ENCODE measurements around the gene POLDIP2.
A peak's percentile ranks its signal among the peaks of the same experiment; 100 is the strongest.

POLDIP2 gene, protein sequence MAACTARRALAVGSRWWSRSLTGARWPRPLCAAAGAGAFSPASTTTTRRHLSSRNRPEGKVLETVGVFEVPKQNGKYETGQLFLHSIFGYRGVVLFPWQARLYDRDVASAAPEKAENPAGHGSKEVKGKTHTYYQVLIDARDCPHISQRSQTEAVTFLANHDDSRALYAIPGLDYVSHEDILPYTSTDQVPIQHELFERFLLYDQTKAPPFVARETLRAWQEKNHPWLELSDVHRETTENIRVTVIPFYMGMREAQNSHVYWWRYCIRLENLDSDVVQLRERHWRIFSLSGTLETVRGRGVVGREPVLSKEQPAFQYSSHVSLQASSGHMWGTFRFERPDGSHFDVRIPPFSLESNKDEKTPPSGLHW

DNA sequence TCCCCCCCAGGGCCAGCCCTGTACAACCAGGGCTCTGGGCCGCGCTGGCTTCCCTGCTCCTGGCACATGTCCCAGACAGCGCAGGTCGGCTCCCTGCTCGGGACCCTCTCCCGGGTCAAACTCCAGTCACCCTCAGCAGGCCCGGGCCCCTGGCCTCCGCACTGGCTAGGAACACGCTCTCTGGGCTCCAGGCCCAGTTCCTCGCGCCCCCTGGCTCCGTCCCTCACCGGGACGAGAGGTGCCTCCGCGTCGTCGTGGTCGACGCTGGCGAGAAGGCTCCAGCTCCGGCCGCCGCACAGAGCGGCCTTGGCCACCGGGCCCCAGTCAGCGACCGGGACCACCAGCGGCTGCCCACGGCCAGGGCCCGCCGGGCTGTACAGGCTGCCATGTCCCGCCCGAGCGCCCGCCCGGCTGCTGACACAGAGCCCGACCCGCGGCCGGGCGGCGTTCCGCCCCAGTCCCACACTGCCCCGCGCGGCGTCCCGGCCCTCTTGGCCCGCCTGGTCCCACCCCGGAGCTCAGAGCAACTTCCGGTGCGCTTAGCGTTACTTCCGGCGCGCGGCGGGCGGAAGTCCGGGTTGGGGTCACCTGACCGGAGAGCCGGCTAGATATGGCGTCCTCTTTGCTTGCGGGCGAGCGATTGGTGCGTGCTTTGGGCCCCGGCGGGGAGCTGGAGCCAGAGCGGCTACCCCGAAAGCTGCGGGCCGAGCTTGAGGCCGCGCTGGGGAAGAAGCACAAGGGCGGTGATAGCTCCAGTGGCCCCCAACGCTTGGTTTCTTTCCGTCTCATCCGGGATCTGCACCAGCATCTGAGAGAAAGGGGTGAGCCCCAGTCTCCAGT lies at the start of gene POLDIP2:
POLDIP2 (minus strand) TSS at position 467 of the 840 bp plus-strand sequence; CDS start at position 388, 79 bp downstream.
- DNase-seq (ENCODE audit: low spot score): peak; percentile 97

DNA sequence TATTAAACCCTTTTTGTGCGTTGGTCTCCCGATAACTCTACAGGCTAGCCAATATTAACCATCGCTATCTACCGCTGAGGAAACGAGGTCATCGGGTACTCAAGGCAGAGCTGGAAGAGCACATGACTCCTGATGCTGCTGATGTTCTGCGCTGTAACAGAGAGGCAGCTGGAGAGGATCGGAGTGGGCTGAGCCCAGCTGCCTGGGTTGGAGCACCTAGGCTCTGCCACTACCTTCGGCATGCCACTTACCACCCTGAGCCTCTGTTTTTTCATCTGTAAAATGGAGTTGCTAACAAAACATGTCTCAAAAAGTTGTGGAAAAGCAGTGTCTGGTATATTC lies 49.1 kb upstream of the POLDIP2 start:
- no peak for DNase-seq (ENCODE audit: low spot score)

- peak; percentile 57 for DNase-seq (ENCODE audit: low spot score)
These were observed 48.5 kb upstream of the POLDIP2 start, which contains the start of gene SLC46A1 for GRCh38 chr17:28405632-28406472. Gene SLC46A1 (minus strand): TSS chr17:28406212. CDS start chr17:28406114, 98 bp downstream.

GRCh38 chr17:28404812-28405570 lies 47.7 kb upstream of the POLDIP2 start:
- peak; percentile 21 for DNase-seq (ENCODE audit: low spot score)

DNA sequence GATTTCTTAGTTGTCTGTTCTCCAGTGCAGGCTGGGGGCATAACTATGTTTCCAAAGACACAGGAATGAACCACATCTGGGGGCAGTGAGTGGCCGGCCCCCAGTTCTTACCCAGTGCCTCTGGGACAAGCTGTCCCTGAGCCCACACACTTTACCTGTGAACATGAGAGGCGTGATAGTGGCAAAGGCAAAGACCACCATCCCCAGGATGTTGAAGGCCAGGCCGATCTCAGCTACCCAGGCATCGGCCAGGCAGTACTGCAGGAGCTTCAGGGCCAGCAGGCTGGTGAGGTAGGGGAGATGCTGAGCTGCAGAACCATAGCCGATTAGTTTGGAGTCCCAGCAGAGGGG lies 47.1 kb upstream of the POLDIP2 start:
- DNase-seq (ENCODE audit: low spot score): no peak

GRCh38 chr17:28404007-28404406 lies 46.7 kb upstream of the POLDIP2 start:
- no peak for DNase-seq (ENCODE audit: low spot score)

- DNase-seq (ENCODE audit: low spot score): no peak
These were observed 45.5 kb upstream of the POLDIP2 start for GRCh38 chr17:28402844-28403243.

GRCh38 chr17:28402224-28402630 lies 44.9 kb upstream of the POLDIP2 start:
- no peak for DNase-seq (ENCODE audit: low spot score)

DNA sequence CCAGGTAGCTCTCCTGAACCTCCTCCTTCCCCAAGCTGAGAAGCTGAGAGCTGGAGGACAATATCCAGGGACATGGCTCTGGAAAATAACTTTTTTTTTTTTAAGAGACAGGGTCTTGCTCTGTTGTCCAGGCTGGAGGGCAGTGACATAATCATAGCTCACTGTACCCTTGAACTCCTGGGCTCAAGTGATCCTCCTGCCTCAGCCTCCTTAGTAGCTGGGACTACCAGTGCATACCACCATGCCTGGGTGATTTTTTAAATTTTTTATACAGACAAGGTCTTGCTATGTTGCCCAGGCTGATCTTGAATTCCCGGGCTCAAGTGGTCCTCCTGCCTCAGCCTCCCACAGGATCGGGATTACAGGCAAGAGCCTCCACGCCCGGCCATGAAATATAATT lies 42.5 kb upstream of the POLDIP2 start:
- DNase-seq (ENCODE audit: low spot score): no peak

- no peak for DNase-seq (ENCODE audit: low spot score)
These were observed 41.1 kb upstream of the POLDIP2 start for GRCh38 chr17:28398280-28398981.

GRCh38 chr17:28397687-28398279 lies 40.5 kb upstream of the POLDIP2 start:
- DNase-seq (ENCODE audit: low spot score): no peak

GRCh38 chr17:28397275-28397674 lies 39.9 kb upstream of the POLDIP2 start:
- no peak for DNase-seq (ENCODE audit: low spot score)

DNA sequence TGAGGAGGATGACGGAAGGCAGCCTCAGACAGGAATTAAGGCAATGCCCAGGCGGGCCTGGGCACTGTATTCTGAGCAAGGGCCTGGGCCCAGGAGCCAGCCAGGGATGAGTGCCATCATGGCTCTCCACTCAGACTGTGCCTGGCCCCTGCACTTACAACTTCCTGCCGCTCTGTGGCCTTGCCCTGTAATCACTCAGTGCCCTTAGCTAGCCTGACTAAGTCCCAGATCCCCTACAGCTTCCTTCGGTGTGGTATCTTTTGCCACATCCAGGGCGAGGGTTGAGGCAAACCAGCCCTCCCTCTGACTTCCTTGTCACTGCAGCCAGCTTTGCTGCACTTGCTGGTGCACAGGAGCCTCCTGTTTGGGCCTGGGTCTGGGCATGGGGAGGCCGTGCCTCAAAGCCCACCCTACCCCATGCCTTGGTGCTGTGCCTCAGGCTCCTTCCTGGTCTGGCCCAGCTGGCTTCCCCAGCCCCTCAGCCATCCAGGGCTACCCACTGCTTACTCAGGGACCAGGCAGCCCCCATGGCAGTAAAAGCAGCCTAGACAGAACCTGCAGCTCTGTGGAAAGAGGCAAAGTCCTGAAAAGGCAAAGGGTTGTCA lies 39.4 kb upstream of the POLDIP2 start:
- no peak for DNase-seq (ENCODE audit: low spot score)

DNA sequence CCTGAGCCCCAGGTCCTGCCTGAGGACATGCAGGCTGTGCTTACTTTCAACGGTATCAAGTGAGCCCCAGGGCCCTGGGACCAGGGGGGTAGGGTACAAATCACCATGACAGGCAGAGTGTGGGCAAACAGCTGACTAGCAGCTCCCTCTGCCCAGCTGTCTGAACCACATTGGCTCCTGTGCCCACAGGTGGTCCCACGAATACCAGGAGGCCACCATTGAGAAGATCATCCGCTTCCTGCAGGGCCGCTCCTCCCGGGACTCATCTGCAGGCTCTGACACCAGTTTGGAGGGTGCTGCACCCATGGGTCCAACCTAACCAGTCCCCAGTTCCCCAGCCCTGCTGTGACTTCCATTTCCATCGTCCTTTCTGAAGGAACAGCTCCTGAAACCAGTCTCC lies 38.6 kb upstream of the POLDIP2 start:
- DNase-seq (ENCODE audit: low spot score): no peak

GRCh38 chr17:28395426-28395825 lies 38.1 kb upstream of the POLDIP2 start:
- DNase-seq (ENCODE audit: low spot score): no peak

GRCh38 chr17:28394337-28395116 lies 37.2 kb upstream of the POLDIP2 start:
- peak; percentile 46 for DNase-seq (ENCODE audit: low spot score)

DNA sequence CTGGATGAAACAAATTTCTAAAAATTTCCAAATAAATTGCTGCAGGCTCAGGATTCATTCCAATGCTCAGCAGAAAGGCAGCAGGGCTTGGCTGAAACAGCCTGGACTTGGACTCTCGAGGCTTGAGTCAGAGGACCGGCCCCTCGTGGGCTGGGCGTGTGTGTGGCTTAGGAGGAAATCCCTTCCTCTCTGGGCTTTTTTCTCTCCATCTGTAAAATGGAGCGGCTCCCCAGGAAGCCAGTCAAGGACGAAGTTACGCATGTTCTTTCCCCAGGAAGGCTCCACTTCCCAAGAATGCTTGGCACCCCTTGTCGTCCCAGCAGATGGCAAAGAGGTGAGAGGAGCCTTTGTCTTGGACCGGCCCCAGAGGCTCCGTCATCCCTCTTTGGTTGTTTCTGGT lies 35.2 kb upstream of the POLDIP2 start:
- no peak for DNase-seq (ENCODE audit: low spot score)

DNA sequence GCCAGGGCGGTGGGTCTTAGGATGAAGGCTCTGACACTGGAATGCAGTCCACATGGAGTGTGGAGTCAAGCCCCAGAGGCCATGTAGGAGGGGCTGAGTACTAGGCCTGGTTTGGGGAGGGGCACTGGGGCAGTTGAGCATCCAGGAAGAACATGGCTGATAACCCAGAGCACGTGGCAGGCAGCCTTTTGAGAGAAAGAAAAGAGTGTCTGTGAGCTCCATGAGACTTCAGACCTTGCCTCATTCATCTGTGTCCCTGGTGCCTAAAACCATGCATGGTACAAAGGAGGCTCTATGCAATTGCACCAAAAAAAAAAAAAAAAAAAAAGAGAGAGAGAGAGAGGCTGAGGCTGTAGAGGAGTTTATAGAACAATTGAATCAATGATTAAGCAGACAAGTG lies 34.1 kb upstream of the POLDIP2 start:
- DNase-seq (ENCODE audit: low spot score): no peak

DNA sequence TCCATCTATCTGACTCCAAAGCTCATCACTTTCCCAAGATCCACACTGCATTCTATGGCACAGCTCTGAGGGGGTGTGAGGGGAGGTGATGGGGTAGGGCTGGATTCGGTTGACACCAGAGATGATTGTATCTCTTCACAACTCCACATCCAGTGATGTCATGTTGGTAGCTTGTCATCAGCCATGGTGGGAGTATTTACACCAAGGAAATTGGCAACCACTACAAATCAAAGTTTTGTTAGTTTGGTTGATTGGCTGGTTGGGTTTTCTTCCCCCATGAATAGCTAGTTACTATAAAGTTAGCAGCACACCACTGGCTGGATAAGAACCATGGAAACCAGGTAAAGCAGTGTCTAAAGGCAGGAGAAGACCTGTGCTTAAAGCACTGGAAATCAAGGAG lies 33.7 kb upstream of the POLDIP2 start:
- no peak for DNase-seq (ENCODE audit: low spot score)

Measured in AG08395 (cell line).